GM18909 (cell line): ENCODE measurements around the gene APBB2.

ENCODE experiments used
- ATAC-seq: cut with Tn5 transposase; IDR thresholded peaks from one replicate; pipeline ENCODE4 v1.9.1; 2021; ENCODE audit warnings: mild to moderate bottlenecking; ENCODE audit not compliant: unreplicated experiment, poor library complexity

Gene APBB2

GRCh38 chr4:41216294-41217019, 2.1 kb upstream of the APBB2 start:
- ATAC-seq = peak; percentile 65

- no peak for ATAC-seq
Observed at GRCh38 chr4:41215969-41216293, 1.6 kb upstream of the APBB2 start.

- no peak for ATAC-seq
Observed at GRCh38 chr4:41215155-41215554, 813 bp upstream of the APBB2 start.

- ATAC-seq = no peak
Observed at GRCh38 chr4:41214825-41215146, 444 bp upstream of the APBB2 start.

GRCh38 chr4:41213625-41214135, 662 bp downstream of the APBB2 start:
- ATAC-seq = peak; percentile 14

- no peak for ATAC-seq
Observed at GRCh38 chr4:41212616-41213203, 1.6 kb downstream of the APBB2 start.

- ATAC-seq = no peak
Observed at GRCh38 chr4:41211951-41212615, 2.3 kb downstream of the APBB2 start.

- no peak for ATAC-seq
Observed at GRCh38 chr4:41209901-41210300, 4.4 kb downstream of the APBB2 start.

GRCh38 chr4:41209187-41209586, 5.2 kb downstream of the APBB2 start:
- no peak for ATAC-seq

- no peak for ATAC-seq
Observed at GRCh38 chr4:41207291-41207831, 7.0 kb downstream of the APBB2 start.

- no peak for ATAC-seq
Observed at GRCh38 chr4:41205854-41206460, 8.4 kb downstream of the APBB2 start.

- ATAC-seq = no peak
Observed at GRCh38 chr4:41205130-41205529, 9.2 kb downstream of the APBB2 start.

GRCh38 chr4:41204400-41204978, 9.9 kb downstream of the APBB2 start:
- ATAC-seq = no peak

- ATAC-seq = no peak
Observed at GRCh38 chr4:41203841-41204240, 10.5 kb downstream of the APBB2 start.

GRCh38 chr4:41202820-41203568, 11.3 kb downstream of the APBB2 start:
- ATAC-seq = no peak

GRCh38 chr4:41202356-41202755, 12.0 kb downstream of the APBB2 start:
- no peak for ATAC-seq

- no peak for ATAC-seq
Observed at GRCh38 chr4:41200486-41201017, 13.8 kb downstream of the APBB2 start.

GRCh38 chr4:41199788-41200187, 14.6 kb downstream of the APBB2 start:
- no peak for ATAC-seq

- ATAC-seq = no peak
Observed at GRCh38 chr4:41197996-41198395, 16.3 kb downstream of the APBB2 start.

- no peak for ATAC-seq
Observed at GRCh38 chr4:41197495-41197894, 16.8 kb downstream of the APBB2 start.
